ENCODE measurements around the gene CES4A. TPM values are rescaled to one million over a fixed set of nuclear protein-coding genes. Genes with fewer than 3 reads are reported as not detected.

The CES4A gene
- total RNA-seq, 1 donor from 2014 or later: 0.11 TPM

DNA sequence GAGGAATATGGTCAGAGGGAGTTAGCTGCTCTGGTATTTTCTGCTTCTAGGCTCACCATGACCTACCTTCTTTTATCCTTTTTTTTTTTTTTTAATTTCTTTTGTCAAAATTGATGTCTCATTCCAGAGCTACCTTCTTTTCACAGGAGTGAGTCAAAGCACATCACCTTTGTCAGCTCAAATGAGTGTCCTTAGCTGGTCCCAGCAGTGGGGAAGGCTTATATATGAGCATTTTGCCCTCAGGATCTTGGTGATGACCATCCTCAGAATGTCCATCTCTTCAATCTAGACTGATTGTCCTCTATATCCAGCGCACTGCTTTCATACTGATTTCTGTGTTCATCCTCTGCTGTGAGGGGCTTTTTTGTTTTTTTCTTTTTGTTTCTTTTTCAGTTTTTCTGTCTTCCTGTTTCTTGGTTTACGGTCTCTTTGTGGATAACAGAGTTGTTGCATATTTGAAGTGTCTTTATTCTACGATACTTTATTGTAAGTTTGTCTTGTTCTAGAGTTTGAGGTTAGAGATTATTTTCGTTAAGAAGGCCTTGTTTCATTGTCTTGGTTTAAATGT, 65.5 kb downstream of the CES4A start:
- no peaks in the 10 kb centered on the region for H3K4me1 ChIP-seq
- DNase-seq (ENCODE audit: low spot score in 2 of 2): no peak
- TF ChIP-seq, protein P1, sequence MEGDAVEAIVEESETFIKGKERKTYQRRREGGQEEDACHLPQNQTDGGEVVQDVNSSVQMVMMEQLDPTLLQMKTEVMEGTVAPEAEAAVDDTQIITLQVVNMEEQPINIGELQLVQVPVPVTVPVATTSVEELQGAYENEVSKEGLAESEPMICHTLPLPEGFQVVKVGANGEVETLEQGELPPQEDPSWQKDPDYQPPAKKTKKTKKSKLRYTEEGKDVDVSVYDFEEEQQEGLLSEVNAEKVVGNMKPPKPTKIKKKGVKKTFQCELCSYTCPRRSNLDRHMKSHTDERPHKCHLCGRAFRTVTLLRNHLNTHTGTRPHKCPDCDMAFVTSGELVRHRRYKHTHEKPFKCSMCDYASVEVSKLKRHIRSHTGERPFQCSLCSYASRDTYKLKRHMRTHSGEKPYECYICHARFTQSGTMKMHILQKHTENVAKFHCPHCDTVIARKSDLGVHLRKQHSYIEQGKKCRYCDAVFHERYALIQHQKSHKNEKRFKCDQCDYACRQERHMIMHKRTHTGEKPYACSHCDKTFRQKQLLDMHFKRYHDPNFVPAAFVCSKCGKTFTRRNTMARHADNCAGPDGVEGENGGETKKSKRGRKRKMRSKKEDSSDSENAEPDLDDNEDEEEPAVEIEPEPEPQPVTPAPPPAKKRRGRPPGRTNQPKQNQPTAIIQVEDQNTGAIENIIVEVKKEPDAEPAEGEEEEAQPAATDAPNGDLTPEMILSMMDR (IDR thresholded peaks at IDR 0.05): no peak
- H3K27ac ChIP-seq: no peak overlapping the region
- no peaks in the 10 kb centered on the region for H3K27me3 ChIP-seq
- intact Hi-C loops (cut with DNase I): no loop called here
- H3K4me3 ChIP-seq: no peak overlapping the region
- peaks cover 0 to 3% of the 10 kb centered on the region in 2 donors for H3K36me3 ChIP-seq
- no peaks in the 10 kb centered on the region for H3K9me3 ChIP-seq

DNA sequence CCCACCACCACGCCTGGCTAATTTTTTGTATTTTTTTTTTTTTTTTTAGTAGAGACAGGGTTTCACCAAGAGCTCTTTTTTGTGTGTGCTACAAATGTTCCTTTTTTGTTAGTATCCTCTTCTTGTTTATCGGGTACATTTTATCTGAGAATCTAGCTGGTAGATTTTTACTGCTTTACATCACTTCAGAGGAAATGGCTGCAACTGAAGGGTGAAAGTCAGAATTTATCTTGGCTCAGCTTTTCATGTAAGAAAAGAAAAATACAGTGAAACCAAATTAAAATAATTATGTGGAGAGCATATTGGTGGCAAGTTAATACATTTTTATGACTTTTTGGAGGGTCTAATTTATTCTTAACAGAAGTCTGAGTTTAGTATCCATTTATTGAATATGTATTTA, 66.5 kb downstream of the CES4A start:
- no peaks in the 10 kb centered on the region for H3K27me3 ChIP-seq
- no peaks in the 10 kb centered on the region for H3K36me3 ChIP-seq
- no peaks in the 10 kb centered on the region for H3K4me1 ChIP-seq
- TF ChIP-seq, protein P1 (IDR thresholded peaks at IDR 0.05): no peak
- no peak for DNase-seq (ENCODE audit: low spot score in 2 of 2)
- intact Hi-C loops (cut with DNase I): no loop called here
- no peak overlapping the region for H3K4me3 ChIP-seq
- H3K9me3 ChIP-seq: no peaks in the 10 kb centered on the region
- H3K27ac ChIP-seq: no peak overlapping the region

DNA sequence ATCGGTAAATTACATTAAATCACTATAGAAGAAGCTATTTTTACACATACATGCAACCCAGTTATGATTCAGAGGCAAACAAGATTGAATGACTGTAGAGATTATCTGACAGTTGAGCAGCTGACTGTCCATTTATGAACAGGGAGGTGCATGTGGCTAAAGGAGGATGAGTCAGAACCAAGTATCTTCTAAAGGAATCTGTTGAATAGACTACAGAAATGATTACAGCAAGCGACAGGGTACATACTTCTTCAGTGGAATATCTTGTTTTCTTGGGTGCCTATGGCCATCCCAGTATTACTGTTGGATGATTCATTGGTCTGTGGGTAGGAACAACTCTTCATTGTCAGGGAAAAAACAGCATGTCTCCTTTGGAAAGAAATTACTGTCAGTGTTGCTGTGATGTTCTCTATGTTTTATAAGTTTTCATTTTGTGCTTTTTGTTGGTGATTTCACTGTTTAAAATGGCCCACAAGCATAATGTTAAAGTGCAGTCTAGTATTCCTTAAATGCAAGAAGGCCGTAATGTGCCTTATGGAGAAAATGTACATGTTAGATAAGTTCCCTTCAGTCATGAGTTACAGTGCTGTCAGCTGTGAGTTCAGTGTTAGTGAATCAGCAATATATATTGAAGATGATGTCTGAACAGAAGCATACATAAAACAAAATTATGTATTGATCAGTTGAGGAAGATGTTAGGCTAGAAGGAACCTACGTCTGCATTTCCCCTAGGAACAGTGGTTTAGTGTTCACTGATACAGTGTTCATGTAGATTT, 67.5 kb downstream of the CES4A start:
- Histone ChIP-seq H3K4me1 (no peaks in the 10 kb centered on the region), H3K9me3 (no peaks in the 10 kb centered on the region), H3K27me3 (no peaks in the 10 kb centered on the region), H3K4me3 (no peak overlapping the region), H3K36me3 (no peaks in the 10 kb centered on the region), H3K27ac (no peak overlapping the region)
- intact Hi-C loops (cut with DNase I): no loop called here
- TF ChIP-seq, protein P1 (IDR thresholded peaks at IDR 0.05): no peak
- no peak for DNase-seq (ENCODE audit: low spot score in 2 of 2)

Other genes with a start within 250 kb of the CES4A start
- 99.7 TPM for gene DYNC1LI2, start 237.0 kb upstream of the CES4A start, total RNA-seq
- not detected for gene TERB1, start 187.0 kb upstream of the CES4A start, total RNA-seq
- gene NAE1, start 157.6 kb upstream of the CES4A start, total RNA-seq: 8.6 TPM
- gene CA7, start 144.2 kb upstream of the CES4A start, total RNA-seq: not detected
- gene PDP2, start 108.1 kb upstream of the CES4A start, total RNA-seq: 2.8 TPM
- gene CDH16, start 69.7 kb upstream of the CES4A start, total RNA-seq: not detected
- gene RRAD, start 63.1 kb upstream of the CES4A start, total RNA-seq: 54.2 TPM
- gene CIAO2B, start 54.2 kb upstream of the CES4A start, total RNA-seq: 255 TPM
- 40.0 TPM for gene CES2, start 53.1 kb upstream of the CES4A start, total RNA-seq
- not detected for gene CES3, start 27.3 kb upstream of the CES4A start, total RNA-seq
- gene CBFB, start 40.6 kb downstream of the CES4A start, total RNA-seq: 59.1 TPM
- gene PHAF1, start 121.4 kb downstream of the CES4A start, total RNA-seq: 4.5 TPM
- gene B3GNT9, start 162.4 kb downstream of the CES4A start, total RNA-seq: 40.7 TPM
- gene TRADD, start 171.3 kb downstream of the CES4A start, total RNA-seq: 27.7 TPM
- gene FBXL8, start 171.4 kb downstream of the CES4A start, total RNA-seq: 46.1 TPM
- 64.9 TPM for gene HSF4, start 176.2 kb downstream of the CES4A start, total RNA-seq
- 87.6 TPM for gene NOL3, start 181.9 kb downstream of the CES4A start, total RNA-seq
- 18.9 TPM for gene MATCAP1, start 195.4 kb downstream of the CES4A start, total RNA-seq
- gene EXOC3L1, start 201.5 kb downstream of the CES4A start, total RNA-seq: 11.2 TPM
- 114 TPM for gene E2F4, start 203.6 kb downstream of the CES4A start, total RNA-seq
- not detected for gene ELMO3, start 210.5 kb downstream of the CES4A start, total RNA-seq
- 8.3 TPM for gene TMEM208, start 238.5 kb downstream of the CES4A start, total RNA-seq

Data from ascending aorta (tissue), 2 donors.